ENCODE data around the gene DIS3L2.

Gene DIS3L2

DNA sequence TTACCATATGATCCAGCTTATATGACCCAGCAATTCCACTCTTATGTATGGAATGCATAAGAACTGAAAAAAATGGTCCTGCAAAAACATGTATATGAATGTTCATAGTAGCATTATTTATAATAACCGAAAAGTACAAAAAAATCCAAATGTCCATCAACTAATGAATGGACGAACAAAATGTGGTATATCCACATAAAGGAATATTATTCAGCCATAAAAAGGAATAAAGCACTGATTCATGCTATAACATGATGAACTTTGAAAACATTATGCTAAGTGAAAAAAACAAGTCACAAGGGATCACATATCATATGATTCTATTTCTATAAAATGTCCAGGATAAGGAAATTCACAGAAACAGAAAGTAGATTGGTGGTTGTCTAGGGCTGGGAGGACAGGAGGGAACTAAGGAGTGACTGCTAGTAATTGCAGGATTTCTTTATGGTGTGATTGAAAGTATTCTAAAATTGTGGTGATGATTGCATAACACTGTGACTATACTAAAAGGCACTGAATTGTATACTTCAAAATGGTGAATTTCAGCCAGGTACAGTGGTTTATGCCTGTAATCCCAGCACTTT lies 10.0 kb upstream of the DIS3L2 start:
- Histone ChIP-seq H3K4me1 (ENCODE audit: low read length) (no peaks in the 10 kb centered on the region), H2AFZ (ENCODE audit: low read depth, low read length) (no peak overlapping the region), H3K4me2 (ENCODE audit: low read length) (no peak overlapping the region), H3K79me2 (ENCODE audit: low read length) (no peaks in the 10 kb centered on the region), H3K9me3 (ENCODE audit: insufficient read depth, low read length) (no peaks in the 10 kb centered on the region), H3K27me3 (ENCODE audit: low read depth, low read length) (no peaks in the 10 kb centered on the region), H3K27ac (ENCODE audit: low read length) (no peak overlapping the region), H3K4me3 (ENCODE audit: low read length) (no peak overlapping the region), H4K20me1 (ENCODE audit: insufficient read depth, low read length) (no peaks in the 10 kb centered on the region), H3K36me3 (replicated peaks; ENCODE audit: low read depth, low read length) (no peaks in the 10 kb centered on the region), H3K9ac (ENCODE audit: low read length) (no peak overlapping the region)
- no peak for TF ChIP-seq EZH2phosphoT487 (IDR thresholded peaks at IDR 0.05; ENCODE audit: low read depth)
- TF ChIP-seq, protein P1, sequence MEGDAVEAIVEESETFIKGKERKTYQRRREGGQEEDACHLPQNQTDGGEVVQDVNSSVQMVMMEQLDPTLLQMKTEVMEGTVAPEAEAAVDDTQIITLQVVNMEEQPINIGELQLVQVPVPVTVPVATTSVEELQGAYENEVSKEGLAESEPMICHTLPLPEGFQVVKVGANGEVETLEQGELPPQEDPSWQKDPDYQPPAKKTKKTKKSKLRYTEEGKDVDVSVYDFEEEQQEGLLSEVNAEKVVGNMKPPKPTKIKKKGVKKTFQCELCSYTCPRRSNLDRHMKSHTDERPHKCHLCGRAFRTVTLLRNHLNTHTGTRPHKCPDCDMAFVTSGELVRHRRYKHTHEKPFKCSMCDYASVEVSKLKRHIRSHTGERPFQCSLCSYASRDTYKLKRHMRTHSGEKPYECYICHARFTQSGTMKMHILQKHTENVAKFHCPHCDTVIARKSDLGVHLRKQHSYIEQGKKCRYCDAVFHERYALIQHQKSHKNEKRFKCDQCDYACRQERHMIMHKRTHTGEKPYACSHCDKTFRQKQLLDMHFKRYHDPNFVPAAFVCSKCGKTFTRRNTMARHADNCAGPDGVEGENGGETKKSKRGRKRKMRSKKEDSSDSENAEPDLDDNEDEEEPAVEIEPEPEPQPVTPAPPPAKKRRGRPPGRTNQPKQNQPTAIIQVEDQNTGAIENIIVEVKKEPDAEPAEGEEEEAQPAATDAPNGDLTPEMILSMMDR (IDR thresholded peaks at IDR 0.05; ENCODE audit: low read depth, low read length): no peak

GRCh38 chr2:231955758-231956472 lies 5.6 kb upstream of the DIS3L2 start:
- H3K27ac ChIP-seq (ENCODE audit: low read length): no peak overlapping the region
- no peak overlapping the region for H3K9ac ChIP-seq (ENCODE audit: low read length)
- no peaks in the 10 kb centered on the region for H4K20me1 ChIP-seq (ENCODE audit: insufficient read depth, low read length)
- TF ChIP-seq EZH2phosphoT487 (IDR thresholded peaks at IDR 0.05; ENCODE audit: low read depth): no peak
- TF ChIP-seq, protein P1 (IDR thresholded peaks at IDR 0.05; ENCODE audit: low read depth, low read length): no peak
- H2AFZ ChIP-seq (ENCODE audit: low read depth, low read length): no peak overlapping the region
- H3K27me3 ChIP-seq (ENCODE audit: low read depth, low read length): no peaks in the 10 kb centered on the region
- H3K36me3 ChIP-seq (replicated peaks; ENCODE audit: low read depth, low read length): no peaks in the 10 kb centered on the region
- H3K9me3 ChIP-seq (ENCODE audit: insufficient read depth, low read length): no peaks in the 10 kb centered on the region
- H3K4me3 ChIP-seq (ENCODE audit: low read length): no peak overlapping the region
- H3K4me2 ChIP-seq (ENCODE audit: low read length): no peak overlapping the region
- H3K4me1 ChIP-seq (ENCODE audit: low read length): peaks cover 4% of the 10 kb centered on the region; the same call in 1 of the 2 replicates
- peaks cover 3% of the 10 kb centered on the region for H3K79me2 ChIP-seq (ENCODE audit: low read length)

GRCh38 chr2:231957913-231958763 lies 3.4 kb upstream of the DIS3L2 start:
- Histone ChIP-seq H3K4me3 (ENCODE audit: low read length) (no peak overlapping the region), H3K79me2 (ENCODE audit: low read length) (peaks cover 21% of the 10 kb centered on the region)

More at GRCh38 chr2:231957913-231958763, 3.4 kb upstream of the DIS3L2 start:
- no peak overlapping the region for H3K9ac ChIP-seq (ENCODE audit: low read length)
- H3K27me3 ChIP-seq (ENCODE audit: low read depth, low read length): no peaks in the 10 kb centered on the region
- peaks cover 4% of the 10 kb centered on the region; the same call in 1 of the 2 replicates for H3K4me1 ChIP-seq (ENCODE audit: low read length)
- H3K4me2 ChIP-seq (ENCODE audit: low read length): no peak overlapping the region
- H4K20me1 ChIP-seq (ENCODE audit: insufficient read depth, low read length): no peaks in the 10 kb centered on the region
- no peak overlapping the region for H3K27ac ChIP-seq (ENCODE audit: low read length)
- H3K36me3 ChIP-seq (replicated peaks; ENCODE audit: low read depth, low read length): no peaks in the 10 kb centered on the region
- no peak overlapping the region for H2AFZ ChIP-seq (ENCODE audit: low read depth, low read length)
- H3K9me3 ChIP-seq (ENCODE audit: insufficient read depth, low read length): no peaks in the 10 kb centered on the region
- TF ChIP-seq EZH2phosphoT487 (IDR thresholded peaks at IDR 0.05; ENCODE audit: low read depth): no peak
- TF ChIP-seq, protein P1 (IDR thresholded peaks at IDR 0.05; ENCODE audit: low read depth, low read length): no peak

All from OCI-LY3 (cell line).